HL-60 (cell line): ENCODE results near the gene EHBP1L1.
A peak's percentile ranks its signal among the peaks of the same experiment; 100 is the strongest.

Source experiments
- DNase-seq, 2 experiments: peaks; one replicate each; pipeline ENCODE4 v3.0.0-alpha.2; 2010 to 2020; ENCODE audit warnings: low read depth in 1 of 2, low spot score in 1 of 2
- H3K27ac ChIP-seq: fragments of 250-450 bp; sonication (Bioruptor Pico); replicated peaks from 2 replicates; pipeline ENCODE4 v1.5.1; 2020; ENCODE audit warnings: mild to moderate bottlenecking, moderate library complexity
- H3K27me3 ChIP-seq: fragments of 250-450 bp; sonication (Bioruptor Pico); 2 replicates; pipeline ENCODE4 v1.5.1; 2021; ENCODE audit warnings: mild to moderate bottlenecking, moderate library complexity; ENCODE audit not compliant: insufficient read depth, poor library complexity, severe bottlenecking
- H3K4me3 ChIP-seq: replicated peaks from 2 replicates; pipeline ENCODE4 v1.5.1; 2011; ENCODE audit warnings: mild to moderate bottlenecking, control low read depth, low read length; ENCODE audit not compliant: insufficient read depth
- GABPA ChIP-seq: IDR thresholded peaks from 2 replicates; pipeline ENCODE4 v1.6.1; 2012; ENCODE audit warnings: low read depth
- POLR2AphosphoS5 ChIP-seq: IDR thresholded peaks from 2 replicates; pipeline ENCODE4 v1.6.1; 2012; ENCODE audit warnings: low read depth
- SPI1 ChIP-seq: IDR thresholded peaks from 2 replicates; pipeline ENCODE4 v1.6.1; 2012; ENCODE audit warnings: low read depth, mild to moderate bottlenecking, borderline replicate concordance
- long read RNA-seq: library from polyadenylated mRNA; unstranded; transcript quantifications from one replicate; pipeline ENCODE4 v2.0.0, GENCODE V29; 2020
- TF ChIP-seq, protein P1 (sequence below): IDR thresholded peaks from 2 replicates; pipeline ENCODE4 v1.6.1; 2012; ENCODE audit warnings: low read depth; ENCODE audit not compliant: insufficient replicate concordance
- TF ChIP-seq, protein P2 (sequence below): IDR thresholded peaks from one replicate; pipeline ENCODE4 v1.5.1; 2011; ENCODE audit warnings: low read length, control low read depth, inconsistent platforms; ENCODE audit not compliant: insufficient read depth

Gene EHBP1L1
- long read RNA-seq, partial matches to known transcripts, result 3 of 3 reads
- long read RNA-seq, other reads (novel, unspliced or antisense), result 0 of 3 reads

DNA sequence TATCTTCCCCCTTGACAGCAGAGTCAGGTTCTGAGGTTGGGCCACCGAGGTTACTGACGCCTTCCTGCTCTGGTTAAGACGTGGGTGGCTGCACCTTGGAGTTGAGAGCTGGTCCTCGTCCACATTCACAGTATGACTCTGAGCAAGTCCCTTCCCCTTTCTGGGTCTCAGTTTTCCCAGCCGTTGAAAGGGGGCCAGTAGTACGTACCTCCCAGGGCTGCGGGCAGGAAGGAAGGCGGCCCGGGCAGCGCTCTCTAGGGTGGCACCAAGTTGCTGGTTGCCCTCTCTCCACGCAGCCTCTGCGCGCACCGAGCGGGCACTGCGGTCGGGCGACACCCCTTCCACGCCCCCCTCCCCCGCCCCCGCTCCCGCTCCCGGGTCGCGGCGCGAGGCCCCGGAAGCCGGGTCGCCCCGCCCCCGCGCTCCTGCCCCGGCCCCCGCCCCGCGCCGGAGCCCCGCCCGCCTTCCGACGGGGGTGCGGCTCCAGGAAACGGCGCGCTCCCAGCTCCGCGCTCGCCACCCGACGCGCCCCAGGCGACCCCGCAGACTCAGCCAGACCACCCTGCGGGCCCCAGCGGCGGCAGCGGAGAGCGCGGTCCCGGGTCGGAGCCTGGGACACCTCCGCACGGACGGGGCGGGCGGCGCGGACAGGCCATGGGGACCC is at the start of gene EHBP1L1:
EHBP1L1 (plus strand) TSS at position 486 of the 664 bp plus-strand sequence. CDS start 250 bp downstream, outside the sequence.
- TF ChIP-seq SPI1, result peak; percentile 75; the same call in 1 of the 2 replicates
- TF ChIP-seq, protein P1, sequence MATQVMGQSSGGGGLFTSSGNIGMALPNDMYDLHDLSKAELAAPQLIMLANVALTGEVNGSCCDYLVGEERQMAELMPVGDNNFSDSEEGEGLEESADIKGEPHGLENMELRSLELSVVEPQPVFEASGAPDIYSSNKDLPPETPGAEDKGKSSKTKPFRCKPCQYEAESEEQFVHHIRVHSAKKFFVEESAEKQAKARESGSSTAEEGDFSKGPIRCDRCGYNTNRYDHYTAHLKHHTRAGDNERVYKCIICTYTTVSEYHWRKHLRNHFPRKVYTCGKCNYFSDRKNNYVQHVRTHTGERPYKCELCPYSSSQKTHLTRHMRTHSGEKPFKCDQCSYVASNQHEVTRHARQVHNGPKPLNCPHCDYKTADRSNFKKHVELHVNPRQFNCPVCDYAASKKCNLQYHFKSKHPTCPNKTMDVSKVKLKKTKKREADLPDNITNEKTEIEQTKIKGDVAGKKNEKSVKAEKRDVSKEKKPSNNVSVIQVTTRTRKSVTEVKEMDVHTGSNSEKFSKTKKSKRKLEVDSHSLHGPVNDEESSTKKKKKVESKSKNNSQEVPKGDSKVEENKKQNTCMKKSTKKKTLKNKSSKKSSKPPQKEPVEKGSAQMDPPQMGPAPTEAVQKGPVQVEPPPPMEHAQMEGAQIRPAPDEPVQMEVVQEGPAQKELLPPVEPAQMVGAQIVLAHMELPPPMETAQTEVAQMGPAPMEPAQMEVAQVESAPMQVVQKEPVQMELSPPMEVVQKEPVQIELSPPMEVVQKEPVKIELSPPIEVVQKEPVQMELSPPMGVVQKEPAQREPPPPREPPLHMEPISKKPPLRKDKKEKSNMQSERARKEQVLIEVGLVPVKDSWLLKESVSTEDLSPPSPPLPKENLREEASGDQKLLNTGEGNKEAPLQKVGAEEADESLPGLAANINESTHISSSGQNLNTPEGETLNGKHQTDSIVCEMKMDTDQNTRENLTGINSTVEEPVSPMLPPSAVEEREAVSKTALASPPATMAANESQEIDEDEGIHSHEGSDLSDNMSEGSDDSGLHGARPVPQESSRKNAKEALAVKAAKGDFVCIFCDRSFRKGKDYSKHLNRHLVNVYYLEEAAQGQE, result peak; percentile 34
- TF ChIP-seq, protein P2, sequence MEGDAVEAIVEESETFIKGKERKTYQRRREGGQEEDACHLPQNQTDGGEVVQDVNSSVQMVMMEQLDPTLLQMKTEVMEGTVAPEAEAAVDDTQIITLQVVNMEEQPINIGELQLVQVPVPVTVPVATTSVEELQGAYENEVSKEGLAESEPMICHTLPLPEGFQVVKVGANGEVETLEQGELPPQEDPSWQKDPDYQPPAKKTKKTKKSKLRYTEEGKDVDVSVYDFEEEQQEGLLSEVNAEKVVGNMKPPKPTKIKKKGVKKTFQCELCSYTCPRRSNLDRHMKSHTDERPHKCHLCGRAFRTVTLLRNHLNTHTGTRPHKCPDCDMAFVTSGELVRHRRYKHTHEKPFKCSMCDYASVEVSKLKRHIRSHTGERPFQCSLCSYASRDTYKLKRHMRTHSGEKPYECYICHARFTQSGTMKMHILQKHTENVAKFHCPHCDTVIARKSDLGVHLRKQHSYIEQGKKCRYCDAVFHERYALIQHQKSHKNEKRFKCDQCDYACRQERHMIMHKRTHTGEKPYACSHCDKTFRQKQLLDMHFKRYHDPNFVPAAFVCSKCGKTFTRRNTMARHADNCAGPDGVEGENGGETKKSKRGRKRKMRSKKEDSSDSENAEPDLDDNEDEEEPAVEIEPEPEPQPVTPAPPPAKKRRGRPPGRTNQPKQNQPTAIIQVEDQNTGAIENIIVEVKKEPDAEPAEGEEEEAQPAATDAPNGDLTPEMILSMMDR, result no peak
- TF ChIP-seq POLR2AphosphoS5, result peak; percentile 69
- no peak for TF ChIP-seq GABPA

DNA sequence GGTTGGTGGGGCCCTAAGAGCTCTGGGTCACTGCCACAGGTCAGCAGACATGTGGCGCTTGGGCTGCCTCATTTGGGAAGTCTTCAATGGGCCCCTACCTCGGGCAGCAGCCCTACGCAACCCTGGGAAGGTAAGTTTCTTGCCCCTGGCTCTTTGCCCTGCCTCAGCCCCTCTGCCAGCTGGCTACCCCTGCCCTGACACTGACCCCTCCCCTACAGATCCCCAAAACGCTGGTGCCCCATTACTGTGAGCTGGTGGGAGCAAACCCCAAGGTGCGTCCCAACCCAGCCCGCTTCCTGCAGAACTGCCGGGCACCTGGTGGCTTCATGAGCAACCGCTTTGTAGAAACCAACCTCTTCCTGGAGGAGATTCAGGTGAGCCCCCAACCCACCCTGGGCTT is 49.1 kb upstream of the EHBP1L1 start:
- Histone ChIP-seq H3K27me3 (no peaks in the 10 kb centered on the region), H3K27ac (no peak overlapping the region), H3K4me3 (no peak overlapping the region)
- DNase-seq, result no peak
- TF ChIP-seq POLR2AphosphoS5 (no peak), GABPA (no peak), SPI1 (no peak)
- TF ChIP-seq, protein P2, result no peak
- TF ChIP-seq, protein P1, result no peak

More for the DNA sequence above, at the start of gene EHBP1L1:
- H3K27me3 ChIP-seq, result no peaks in the 10 kb centered on the region
- peak; percentile 86 to 92 for DNase-seq
- peak within 1 kb of the TSS; percentile 91 for H3K27ac ChIP-seq
- H3K4me3 ChIP-seq, result peak within 1 kb of the TSS; percentile 81

DNA sequence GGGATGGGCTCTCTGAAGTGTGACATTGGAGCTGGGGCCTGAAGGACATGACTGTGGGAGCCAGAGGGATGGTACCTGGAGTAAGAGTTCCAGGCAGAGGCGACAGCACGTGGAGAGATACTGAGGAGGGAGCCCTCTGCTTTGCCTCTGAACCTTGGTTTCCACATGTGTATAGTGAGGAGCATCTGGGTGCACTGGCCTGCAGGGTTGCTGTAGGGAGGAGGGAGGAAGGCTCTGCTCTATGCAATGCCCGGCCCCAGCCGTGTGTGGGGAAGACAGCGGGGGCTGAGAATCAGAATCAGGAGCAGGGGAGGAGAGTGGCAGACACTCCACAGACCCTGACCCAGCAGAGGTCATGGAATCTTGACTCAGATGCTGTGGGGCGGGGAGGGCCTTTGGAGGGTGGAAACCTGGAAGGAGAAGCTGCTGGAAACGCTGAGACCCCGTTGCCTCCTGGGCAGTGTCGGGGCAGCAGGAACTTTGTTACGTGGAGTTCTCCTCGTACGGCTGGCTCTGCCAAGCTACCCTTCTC is 47.0 kb upstream of the EHBP1L1 start:
- Histone ChIP-seq H3K4me3 (no peak overlapping the region), H3K27ac (no peak overlapping the region), H3K27me3 (no peaks in the 10 kb centered on the region)
- TF ChIP-seq, protein P1, result no peak
- TF ChIP-seq, protein P2, result no peak
- TF ChIP-seq POLR2AphosphoS5 (no peak), GABPA (no peak), SPI1 (no peak)
- no peak for DNase-seq
